GM19468 (cell line): ENCODE measurements around the gene MXD3.

ENCODE experiments used
- ATAC-seq: cut with Tn5 transposase; IDR thresholded peaks from one replicate; pipeline ENCODE4 v1.9.1; 2021; ENCODE audit warnings: mild to moderate bottlenecking, moderate library complexity, moderate number of reproducible peaks; ENCODE audit not compliant: unreplicated experiment; ENCODE audit errors: extremely low read depth

The MXD3 gene

DNA sequence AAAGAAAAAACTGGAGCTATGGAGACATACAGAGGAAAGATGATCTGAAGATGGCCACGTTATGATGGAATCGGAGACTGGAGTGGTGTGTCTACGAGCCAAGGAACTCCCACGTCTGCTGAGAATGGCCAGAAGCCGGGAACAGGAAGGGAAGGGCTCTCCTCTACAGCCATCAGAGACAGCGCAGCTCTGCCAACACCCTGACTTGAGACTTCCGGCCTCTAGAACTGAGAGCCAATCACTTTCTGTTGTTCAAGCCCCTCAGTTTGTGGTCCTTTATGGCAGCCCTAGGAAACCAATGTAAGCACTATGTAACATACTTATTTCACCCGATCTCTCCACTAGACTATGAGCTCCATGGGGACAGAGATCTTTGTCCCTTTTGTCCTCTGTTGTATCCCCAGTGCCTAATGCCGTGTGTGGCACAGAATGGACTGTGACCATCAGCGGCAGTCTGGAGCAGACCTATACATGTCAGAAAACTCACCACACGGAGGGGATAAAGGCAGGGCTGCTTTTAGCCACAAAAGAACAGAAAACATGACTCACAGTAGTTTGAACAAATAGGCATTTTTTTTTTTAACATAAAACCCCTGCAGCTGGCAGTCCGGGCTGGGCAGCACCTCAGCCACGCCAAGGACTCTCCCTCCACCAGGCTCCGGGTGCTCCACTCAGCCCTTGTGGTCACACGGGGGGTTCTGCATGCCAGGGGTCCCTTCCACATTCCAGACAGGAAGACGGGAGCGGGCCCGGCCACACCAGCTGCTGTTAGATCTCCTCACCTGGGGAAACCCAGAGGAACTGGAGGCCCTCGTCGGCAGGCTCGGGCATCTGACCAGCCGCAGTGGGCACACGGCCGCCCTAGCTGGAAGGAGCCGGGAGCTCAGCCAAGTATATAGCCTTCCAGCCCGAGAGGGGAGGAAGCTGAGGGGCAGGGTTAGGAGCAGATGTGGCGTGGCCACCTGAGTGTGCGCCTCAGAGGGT lies 16.1 kb upstream of the MXD3 start:
- no peak for ATAC-seq

DNA sequence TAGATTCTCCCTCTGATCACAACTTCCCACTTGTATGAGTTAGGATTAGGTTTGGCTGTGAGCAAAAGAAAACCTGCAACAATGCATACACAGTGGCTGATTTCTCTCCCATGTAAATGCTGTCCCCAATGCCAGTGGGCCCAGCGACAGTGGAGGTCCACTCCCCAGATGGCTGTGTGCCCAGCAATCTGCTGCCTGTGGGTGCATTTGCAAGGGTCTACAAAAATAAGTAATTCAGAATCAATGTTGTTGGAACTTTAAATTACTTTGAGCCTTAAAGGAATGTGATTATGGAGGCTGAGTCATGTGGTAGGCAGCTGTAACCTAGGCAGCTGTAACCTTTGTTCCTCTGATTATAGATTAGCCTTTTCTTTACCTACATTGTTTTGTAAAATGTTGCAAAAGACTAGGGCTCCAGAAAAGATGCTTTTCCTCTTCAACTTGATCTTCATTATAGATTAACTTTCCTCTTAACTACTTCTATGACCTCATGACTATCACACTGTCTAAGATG lies 14.2 kb upstream of the MXD3 start:
- ATAC-seq = no peak

- no peak for ATAC-seq
Measured at GRCh38 chr5:177320879-177321278, 9.2 kb upstream of the MXD3 start.

DNA sequence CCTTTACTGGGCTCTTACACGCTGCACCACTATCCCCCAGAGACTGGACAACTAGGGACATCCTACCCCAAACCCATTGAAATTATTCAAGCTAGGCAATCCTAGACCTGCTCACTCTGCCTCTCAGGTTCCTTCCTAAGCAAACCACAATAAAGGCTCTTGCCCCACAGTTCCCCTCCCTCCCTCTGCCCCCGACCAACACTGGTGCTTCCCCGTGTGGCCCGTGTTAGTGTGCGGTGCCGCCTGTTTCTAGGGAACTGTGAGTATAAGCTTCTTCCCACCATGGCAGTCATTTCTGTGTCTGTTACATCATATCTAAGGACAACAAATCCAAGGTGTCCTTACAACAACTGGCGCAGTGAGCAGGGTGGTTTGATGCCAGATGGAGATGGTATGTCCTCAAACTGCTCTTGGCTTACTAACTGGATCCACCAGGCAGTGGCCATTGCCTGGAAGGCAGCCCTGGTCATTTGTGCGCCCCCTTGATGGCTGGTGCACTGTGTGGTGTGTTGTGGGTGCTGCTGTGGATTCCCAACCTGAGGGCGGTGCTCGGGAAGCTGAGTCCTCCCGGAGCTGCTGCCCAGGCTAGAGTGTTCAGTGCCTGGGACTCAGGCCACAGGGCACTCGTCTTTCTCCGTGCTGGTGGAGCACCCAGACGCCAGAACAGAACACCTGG lies 8.4 kb upstream of the MXD3 start:
- ATAC-seq = no peak

DNA sequence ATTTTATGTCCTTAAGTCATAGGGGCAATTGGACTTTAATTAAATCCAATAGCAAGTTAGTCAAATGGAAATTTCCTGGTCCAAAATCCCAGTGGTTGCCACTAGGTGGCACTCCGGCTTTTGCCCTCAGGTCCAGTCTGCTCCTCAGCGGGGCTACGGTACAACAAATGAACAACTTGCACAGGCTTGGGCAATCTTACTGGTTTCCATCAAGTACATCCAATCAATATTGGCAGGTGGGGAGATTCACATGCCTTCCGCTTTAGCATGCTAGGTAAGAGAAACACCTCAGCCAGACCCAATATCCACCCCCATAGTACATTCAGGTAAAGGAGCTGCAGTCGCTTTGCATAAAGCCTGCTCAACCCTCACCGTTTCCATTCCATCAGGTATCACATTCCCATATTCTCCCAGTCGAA lies 6.3 kb upstream of the MXD3 start:
- no peak for ATAC-seq

DNA sequence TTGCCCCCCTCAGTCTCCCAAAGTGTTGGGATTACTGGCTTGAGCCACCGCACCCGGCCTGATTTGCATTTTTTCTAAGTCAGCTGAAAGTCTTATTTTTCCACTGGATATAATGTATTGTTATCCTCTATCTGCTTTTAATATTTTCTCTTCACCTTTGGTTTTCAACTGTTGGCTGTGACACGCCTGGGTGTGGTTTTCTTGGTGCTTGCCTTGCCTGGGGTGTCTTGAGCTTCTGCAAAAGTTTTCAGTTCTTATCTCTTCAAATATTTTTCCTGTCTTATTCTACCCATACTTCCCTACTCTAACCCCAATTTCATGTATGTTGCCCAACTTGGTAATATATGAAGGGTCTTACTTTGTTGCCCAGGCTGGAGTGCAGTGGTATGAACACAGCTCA lies 4.3 kb upstream of the MXD3 start:
- ATAC-seq = no peak

DNA sequence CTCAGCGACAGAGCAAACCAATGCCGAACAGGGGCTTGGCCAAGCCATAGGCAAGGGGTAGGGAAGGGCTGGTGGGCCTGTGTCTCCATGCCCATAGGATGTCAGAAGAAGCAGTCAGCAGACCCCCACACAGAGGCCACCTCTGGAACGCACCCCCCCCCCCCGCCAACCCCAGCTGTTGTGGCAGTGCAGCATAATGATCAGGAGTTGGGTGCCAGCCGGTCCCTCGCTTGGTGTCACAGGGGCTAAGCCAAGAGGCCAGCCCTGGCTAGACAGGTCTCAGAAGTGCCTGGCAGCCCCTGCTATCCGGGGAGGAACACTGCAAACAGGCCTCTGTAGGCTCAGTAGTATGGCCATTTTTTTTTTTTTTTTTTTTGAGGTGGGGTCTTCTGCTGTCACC lies 3.7 kb upstream of the MXD3 start:
- ATAC-seq = no peak

GRCh38 chr5:177314376-177315342 lies 3.0 kb upstream of the MXD3 start:
- no peak for ATAC-seq

DNA sequence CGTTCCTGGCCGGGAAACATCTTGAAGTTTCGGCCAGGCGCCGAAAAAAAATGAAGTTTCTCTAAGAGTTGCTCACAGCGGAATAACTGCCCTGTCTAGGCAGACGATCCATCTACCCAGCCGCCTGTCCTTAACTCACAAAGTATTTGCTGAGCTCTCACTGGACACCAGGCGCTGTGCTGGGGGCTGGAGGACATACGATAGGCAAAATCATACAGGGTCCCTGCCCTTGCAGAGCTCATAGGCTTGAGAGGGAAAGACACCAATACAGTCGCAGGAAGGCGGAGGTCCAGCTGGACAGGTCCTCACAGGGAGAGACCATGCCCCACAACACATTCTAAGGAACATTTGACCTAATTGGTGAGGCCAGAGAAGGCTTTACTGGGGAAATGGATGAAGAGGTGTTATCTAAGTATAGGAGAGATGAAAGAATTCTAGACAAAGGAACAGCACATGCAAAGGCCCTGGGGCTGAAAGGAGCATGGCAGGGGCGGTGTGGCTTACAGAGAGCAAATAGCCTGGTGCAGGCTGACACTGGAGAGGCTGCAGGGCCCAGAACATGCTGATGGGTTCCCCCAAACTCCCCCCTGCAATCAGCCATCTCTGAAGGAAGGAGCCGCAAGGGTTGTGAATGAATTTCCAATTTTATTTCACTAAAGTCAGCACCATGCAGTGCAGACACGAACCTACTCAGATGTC lies 2.0 kb upstream of the MXD3 start:
- no peak for ATAC-seq

DNA sequence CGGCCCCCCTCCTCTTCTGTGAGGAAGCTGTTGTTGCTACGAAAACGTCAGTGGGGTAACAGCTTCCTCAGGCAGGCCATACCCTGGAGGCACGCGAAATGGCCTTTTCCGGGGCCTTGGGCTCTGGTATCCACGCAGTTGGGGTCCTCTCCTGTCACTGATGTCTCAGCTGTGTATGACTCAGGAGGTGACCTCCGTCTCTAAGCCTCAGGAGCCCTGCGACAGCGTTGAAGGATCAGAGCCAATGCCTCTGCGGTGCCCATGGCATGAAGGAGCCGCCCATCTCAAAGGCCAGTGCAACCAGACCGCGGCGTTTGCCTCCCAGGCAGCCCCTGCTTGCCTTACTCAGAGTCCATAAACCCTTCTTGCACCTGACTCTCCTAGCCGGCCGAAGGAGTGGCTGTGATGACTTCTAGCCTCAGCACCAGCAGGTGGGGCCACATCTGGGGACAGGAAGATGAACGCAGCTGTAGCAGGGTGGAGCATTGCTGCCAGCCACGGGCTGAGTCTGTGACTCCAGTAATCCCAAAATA lies 1.0 kb upstream of the MXD3 start:
- ATAC-seq = no peak

GRCh38 chr5:177311392-177311722 lies 341 bp downstream of the MXD3 start:
- no peak for ATAC-seq

DNA sequence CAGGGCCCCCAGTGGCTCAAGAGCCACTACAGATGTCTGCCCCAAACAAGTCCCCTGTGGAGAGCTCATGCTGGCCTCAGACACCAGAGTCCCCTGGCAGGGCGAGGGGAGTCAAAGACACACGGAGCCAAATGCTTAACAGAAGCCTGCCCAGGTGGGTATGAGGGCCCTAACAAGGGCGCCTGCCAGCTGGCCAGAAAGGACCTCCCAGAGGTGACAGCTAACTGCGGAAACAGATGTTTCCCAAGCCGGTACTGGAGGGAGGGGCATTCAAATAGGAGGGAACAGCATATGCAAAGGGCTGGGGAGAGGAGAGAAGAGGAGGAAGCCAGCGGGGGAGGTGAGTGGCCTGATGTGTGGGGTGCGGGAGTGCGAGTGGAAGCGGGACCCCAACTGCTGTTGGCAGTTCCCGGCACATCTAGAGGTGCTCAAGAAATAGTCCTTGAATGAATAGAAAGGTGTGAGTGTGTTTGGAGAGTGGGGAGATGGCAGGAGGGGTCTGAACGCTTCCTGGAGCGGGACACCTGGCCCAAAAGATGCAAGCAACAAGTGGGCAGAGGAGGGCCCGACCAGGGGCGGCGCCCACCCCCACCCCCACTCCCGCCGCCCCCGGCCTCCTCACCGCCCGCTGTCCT lies 824 bp downstream of the MXD3 start:
- ATAC-seq = peak; percentile 24

- no peak for ATAC-seq
Measured at GRCh38 chr5:177310332-177310731, 1.4 kb downstream of the MXD3 start.

DNA sequence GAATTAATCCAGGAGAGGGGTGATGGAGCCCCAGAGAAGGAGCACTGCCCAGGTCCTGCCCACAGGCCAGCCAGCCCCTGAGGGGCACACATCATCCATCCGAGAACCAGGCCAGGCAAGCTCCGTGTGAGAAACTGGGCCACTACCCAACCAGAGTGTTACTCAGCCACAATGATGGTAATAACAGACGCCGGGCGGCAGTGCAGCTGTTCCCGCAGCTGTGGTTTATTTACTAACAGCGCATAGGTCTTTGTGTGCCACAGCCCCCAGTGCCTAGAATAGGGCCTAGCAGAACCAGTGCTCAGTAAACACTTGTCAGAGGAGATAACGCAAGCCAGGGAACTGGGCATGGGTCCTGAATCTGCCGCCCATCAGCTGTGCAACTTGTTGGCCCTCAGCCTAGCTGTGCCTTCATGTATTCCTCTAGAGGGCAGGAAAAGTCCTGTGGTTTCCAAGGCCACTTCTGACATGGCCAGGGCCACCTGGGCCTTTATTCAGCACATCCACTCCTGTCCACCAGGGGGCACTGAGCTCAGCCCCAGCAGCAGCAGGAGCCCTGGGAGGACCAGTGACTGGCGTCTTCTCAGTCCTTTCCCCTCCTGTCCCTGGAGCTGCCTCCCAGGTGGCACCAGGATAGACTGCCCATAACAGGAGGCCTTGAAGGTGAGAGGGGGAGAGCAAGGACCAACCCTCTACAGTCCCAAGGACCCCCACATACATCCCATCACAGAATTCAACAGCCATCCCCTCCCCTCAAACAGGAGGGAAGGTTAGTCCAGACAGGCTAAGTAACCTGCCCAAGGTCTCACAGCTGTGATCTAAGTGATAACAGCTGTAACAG lies 2.1 kb downstream of the MXD3 start:
- ATAC-seq = no peak

DNA sequence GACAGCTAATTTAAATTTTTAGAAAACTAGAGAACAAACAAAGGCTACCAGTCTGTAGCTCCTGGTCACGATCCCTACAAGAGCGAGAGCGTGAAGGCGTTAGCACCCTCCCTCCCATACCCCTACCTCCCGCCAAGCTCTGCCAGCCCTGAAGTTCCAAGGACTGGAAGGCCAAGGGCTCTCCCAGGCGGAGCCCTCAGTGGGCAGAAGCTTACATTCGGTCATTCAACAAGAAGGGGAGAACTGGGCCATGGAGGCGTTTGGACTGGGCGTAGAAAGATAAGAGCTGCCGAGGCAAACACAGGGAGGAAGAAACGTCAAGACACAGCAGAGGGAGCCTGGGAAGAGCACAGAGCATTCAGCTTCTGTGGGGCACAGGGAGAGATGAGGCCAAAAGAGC lies 3.0 kb downstream of the MXD3 start:
- no peak for ATAC-seq

GRCh38 chr5:177307544-177308363 lies 3.9 kb downstream of the MXD3 start:
- ATAC-seq = no peak
